ENCODE measurements around the gene PTPRU.
"Not testable (repeated sequence)": the region's sequence is repeated elsewhere in the genome, so short reads cannot be mapped to it uniquely, and the experiment has no call there.

Gene PTPRU

DNA sequence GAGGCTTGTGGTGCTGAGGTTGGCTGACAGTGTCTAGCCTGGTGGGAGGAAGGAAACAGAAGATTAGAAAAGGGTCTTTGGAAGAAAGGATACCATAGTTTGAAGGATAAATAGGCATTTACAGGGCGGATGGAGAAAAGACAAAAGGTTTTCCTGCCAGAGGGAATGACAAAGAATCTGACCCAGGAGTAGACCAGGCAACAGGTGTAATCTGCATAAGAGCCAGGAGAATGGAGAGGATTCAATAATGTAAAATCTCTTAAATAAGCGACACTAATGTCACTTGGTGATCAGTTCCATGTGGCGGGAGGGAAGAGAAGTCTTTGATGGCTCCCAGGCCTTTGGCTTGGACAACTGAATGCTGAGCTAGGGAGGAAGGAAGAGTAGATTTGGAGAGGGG is 15.0 kb upstream of the PTPRU start:
- no peak for DNase-seq (ENCODE audit: low read depth in 1 of 2, low spot score in 1 of 2)

DNA sequence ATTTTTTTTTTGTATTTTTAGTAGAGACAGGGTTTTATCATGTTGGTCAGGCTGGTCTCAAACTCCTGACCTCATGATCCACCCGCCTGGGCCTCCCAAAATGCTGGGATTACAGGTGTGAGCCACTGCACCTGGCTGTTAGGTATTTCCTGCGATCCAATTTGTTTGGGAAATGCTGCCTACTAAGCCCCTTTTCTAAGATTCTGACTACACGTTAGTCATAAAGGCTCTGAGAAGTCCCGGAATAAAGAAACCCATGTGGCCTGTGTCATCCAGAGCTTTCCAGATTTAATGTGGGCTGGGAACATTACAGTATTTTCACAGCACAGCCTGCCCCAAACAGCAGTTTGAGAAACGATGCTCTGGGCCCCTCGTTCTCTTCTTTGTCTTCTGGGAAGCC is 14.1 kb upstream of the PTPRU start:
- DNase-seq (ENCODE audit: low read depth in 1 of 2, low spot score in 1 of 2) = not testable (repeated sequence)

DNA sequence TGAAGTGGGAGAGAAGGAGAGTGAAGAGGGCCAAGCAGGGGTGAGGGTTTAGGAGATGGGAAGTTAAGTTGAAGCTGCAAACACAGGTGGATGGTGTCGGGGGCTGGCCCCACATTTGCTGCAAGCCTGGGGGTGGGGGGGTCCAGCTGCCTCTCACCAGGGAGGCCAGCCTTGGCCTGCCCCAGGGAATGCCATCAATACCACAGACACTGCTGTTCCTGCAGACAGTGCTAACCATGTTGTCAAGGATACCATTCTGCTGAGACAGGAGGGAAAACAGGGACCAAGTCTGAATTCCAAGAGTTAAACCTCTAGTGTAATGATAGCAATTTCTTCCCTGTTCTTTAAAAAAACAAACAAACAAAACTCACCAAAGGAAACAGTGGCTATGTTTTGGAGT is 13.6 kb upstream of the PTPRU start:
- no peak for DNase-seq (ENCODE audit: low read depth in 1 of 2, low spot score in 1 of 2)

DNA sequence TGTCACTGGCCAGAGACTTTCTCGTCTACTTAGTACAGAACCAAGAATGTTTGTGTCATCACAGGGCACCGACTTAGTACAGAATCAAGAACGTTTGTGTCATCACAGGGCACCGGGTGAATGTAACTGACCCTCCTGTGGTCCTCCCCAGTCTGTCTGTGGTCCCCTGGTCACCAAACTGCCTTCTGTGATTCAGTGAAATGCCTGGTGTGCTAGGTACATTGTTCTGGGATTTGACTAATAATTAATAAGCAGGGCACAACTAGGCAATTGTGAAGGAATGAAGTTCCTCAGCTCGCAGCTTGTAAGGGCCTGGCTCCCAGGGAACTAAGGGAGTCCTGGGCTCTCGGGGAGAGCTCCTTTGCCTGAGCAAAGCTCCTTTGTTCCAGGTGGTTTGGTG is 12.8 kb upstream of the PTPRU start:
- no peak for DNase-seq (ENCODE audit: low read depth in 1 of 2, low spot score in 1 of 2)

DNA sequence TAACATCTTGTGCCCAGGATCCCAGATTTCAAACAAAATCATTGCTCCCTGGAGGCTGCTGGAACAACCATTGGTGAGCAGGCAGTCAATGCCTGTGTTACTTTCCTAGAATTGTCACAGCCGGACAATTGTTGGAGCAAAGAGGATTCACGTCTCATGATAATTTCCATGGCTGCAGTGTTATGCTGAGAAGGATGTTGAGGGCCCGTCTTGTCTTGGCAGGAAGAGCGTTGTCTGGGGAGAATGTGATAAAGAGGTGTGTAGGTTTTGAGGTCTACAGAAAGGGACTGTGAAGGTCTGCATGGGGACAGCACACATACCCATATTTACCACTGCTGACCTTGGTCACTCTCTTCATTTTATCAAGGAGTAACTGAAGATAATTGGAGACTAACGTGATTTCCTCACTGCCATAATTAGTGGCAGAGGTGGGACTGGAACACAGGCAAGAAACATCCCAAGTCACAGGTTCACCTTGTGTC is 11.9 kb upstream of the PTPRU start:
- no peak for DNase-seq (ENCODE audit: low read depth in 1 of 2, low spot score in 1 of 2)

DNA sequence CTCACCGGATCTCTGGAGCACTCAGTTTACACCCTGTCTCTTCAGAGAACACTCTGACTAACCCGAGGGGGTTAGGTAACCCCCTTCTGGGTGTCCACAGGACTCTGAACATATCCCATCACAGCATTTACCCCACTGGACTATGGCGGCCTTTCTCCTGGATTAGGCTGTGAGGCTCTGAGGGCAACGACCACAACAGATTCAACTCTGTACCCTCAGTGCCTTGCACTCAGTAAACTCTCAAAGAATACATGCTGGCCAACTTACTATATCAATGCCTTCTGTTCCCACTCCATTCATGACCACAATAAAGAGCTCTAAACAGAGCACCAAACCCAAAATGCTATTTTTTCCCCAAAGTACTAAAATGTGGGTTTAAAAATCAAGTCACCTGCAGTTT is 11.0 kb upstream of the PTPRU start:
- no peak for DNase-seq (ENCODE audit: low read depth in 1 of 2, low spot score in 1 of 2)

DNA sequence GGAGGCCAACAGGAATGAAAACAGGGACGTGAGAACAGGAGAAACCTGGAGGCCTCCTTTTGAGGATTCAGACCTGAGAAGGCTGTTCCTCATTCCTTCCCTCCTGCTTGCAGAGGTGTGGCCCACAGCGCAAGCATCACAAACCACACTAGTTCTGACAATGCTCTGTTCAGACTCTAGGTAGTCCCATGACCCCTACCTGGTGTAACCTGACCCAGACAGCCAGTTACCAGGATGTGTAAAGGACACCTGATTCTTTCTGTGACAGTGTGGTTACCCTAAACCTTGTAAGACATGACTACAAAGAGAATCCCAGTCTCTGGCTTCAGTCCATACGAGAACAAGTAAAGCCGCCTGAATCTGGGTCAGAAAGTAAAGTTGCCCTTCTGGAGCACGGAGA is 8.8 kb upstream of the PTPRU start:
- no peak for DNase-seq (ENCODE audit: low read depth in 1 of 2, low spot score in 1 of 2)

DNA sequence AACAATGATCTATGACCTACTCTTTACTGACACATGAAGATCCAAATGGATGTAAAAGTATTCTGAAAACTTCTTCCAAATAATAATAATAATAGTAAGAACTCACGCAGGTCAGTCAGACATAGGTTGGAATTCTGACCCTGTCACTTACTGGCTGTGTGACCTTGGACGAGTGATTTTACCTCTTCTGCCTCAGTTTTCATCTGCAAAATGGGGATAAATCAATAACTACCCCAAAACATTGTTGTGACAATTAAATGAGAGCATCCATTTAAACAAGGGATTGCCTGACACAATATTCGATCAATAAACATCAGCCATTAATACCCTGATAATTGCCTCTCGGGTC is 6.1 kb upstream of the PTPRU start:
- DNase-seq (ENCODE audit: low read depth in 1 of 2, low spot score in 1 of 2) = no peak

DNA sequence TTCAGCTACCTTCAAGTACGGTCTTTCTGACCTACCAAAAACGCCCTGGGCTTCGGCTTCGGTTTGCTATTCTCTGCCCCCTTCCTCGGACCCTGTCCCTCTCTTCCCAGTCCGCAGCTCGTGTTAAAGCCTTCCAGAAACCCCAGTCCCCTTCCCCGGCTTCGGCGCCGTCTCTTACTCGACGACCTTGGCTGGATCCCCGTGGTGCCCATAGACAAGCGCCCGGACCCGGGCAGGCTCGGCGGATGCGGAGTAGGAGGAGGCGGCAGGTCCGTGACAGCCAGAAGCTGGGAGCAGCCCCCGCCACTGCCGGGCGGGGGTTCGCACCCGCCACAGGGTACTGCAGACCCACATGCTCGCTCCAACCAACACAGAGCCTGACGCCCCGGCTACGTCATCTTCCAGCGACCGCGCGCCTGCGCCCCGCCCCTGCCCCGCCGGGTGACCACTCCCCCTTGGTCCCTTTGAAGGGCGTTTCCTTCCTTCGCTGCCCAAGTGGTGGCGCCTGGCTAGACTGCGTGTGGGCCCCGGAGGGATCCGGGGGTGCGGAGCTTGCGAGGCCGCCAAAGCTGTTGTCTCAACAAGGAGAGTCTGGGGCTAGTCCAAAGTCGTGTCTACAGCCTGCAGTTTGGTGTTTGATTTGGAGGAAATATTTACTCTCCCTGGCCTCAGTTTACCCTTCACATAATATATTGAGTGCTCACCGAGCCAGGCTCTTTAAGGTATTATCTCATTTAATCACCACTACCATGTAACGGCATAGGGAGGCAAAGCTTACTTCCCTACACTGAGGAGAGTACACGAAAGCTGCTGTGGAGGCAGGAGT is 5.6 kb upstream of the PTPRU start, which contains the start of gene MECR:
Gene MECR, minus strand, starts transcription at position 382 of the 826 bp plus-strand sequence. Its CDS starts 28 bp downstream, at position 354.
- DNase-seq (ENCODE audit: low read depth in 1 of 2, low spot score in 1 of 2) = peak; percentile 92 to 93

DNA sequence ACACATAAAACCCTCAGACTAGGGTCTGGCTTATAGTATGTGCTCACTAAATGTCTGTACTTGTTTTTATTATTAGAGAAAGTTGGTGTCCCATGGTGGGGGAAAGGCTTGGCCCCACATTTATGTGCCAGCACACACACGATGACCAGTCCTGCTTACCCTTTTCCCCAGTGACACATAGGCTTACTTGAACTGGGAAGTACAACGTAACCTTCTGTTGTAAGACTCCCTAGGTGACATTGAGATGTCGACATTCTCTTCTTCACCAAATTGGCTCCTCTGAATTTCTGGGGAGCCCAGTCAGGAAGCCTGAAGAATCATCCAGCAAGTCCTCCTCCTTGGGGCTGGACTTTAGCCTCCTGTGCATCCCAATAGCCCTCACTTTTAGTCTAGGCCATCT is 3.9 kb upstream of the PTPRU start:
- DNase-seq (ENCODE audit: low read depth in 1 of 2, low spot score in 1 of 2) = no peak

DNA sequence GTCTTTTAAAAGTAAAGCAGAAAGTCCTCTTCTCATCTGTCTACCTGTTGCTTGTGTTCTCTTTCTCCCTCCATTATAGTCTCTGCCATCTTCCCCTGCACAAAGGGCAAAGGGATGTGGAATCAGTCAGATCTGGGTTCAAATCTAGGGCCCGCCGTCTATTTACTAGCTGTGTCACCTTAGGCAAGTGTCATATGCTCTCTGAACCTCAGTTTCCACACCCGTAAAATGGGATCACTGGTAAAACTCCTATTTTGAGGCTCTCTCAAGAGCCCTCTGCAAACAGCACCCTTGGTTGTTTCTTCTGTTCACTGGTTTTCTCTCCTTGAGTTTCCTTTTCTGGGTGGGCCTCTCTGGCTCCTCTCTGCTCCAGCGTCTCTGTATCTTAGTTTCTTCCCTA is 2.6 kb upstream of the PTPRU start:
- DNase-seq (ENCODE audit: low read depth in 1 of 2, low spot score in 1 of 2) = no peak

DNA sequence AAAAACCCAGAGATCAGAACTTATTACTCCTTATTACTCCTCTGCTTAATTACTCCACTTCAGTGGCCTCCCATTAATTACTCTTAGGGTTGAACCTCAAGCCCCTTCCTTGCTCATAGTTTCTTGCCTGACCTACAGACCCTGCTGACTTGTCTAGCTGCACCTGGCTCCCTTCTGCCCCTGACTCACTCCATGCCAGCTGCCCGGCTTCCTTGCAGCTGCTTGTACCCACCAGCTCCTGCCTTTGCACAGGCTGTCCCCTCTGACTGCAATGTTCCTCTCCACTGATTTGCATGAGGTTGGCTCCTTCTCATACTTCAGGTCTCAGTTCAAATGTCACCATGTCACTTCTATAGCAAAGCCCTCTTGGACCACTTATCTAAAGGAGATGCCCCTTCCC is 1.9 kb upstream of the PTPRU start:
- DNase-seq (ENCODE audit: low read depth in 1 of 2, low spot score in 1 of 2) = no peak

DNA sequence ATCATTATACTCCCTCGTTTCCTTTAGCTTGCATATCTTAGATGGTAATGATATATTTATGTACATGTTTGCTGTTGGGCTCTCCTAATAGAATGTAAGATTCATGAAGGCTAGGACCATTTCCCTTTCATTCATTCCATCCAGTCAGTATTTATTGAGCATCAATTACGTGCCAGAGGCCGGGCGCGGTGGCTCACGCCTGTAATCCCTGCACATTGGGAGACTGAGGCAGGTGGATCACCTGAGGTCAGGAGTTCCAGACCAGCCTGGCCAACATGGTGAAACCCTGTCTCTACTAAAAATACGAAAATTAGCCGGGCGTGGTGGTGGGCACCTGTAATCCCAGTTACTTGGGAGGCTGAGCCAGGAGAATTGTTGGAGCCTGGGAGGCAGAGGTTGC is 1.4 kb upstream of the PTPRU start:
- DNase-seq (ENCODE audit: low read depth in 1 of 2, low spot score in 1 of 2) = not testable (repeated sequence)

DNA sequence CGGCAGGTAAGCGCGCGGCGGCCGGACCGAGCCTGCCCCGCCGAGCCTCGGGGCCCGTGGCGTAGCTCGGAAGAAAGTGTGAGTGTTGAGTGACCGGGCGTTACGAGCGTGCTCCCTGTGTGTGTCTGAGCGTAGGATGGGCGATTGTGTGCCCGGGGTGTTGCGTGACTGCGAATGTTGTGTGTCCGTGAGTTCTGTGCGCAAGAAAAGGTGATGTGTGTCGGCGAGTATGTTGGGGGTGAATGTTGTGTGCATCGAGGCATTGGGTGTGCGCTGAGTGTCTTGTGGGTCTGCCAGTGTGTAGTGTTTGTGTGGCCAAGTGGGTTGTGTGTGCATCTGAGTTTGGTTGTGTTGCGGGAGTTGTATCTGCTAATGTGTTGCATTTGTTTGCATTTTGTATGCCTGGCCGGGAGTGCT is 398 bp downstream of the PTPRU start:
- DNase-seq (ENCODE audit: low read depth in 1 of 2, low spot score in 1 of 2) = no peak

DNA sequence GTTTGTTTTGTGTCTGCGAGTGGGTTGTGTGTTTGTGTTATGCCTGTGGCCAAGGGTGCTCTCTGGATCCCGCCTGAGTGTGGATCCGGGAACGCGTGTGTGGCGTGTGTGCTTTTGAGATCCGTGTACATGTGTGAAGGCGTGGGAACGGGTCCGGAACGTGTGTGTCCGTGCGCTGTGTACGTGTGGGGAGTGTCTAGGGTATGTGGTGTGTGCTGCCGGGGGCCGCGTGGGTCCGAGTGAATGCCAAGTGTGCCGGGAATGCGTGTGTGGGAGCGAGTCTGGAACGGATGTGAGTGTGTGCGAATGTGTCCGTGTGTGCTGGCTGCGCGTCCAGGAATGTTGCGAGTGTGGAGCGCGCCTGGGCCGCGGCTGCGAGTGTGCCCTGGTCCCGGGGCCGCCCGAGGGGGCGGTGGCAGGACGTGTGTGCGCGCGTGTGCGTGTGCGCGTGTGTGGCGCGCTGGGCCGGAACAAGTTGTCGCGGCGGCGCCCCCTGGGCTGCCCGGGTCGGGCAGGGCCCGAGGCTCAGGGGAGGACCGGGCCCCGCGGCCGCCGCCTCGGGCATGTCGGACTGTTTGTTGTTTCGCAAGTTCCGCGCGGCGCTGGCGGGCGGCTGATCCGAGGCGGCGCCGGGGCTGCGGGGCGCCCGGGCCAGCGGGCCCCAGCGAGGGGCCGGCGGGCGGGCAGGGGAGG is 953 bp downstream of the PTPRU start:
- DNase-seq (ENCODE audit: low read depth in 1 of 2, low spot score in 1 of 2) = no peak

DNA sequence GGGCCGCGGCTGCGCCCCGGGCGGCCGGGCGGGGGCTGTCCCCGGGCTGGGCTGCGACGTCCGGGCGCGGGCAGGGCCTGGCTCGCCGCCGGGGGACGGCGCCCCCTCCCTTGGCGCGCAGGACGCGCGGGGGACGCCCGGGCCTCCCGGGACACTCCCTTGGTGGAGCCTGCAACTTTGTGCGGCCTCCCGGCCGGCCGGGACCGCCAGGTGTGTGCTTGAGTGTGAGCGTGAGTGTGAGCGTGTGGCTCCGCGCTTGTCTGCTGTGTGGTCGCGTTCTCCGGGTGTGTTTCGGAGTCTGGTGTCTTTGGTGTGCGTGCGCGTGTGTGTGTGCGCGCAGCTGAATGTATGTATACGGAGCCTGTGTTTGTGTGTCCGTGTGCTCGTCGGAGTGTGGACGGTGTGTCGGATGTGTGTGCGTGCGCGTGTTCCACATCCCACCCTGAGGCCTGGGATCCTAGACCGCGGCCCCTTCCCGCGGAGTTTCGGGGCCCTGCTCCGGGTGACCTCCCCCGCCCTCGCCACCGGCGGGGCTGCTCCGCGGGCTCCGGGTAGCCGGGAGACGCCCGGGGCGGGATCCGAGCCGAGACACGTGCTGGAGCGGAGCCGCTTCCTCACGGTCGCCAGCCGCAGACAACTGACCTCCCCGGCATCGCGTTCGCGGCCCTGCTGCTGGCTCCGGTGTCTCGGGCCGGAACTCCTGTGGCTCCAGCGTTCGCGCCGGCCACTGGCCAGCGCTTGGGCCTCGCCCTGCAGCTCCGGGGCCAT is 1.7 kb downstream of the PTPRU start:
- DNase-seq (ENCODE audit: low read depth in 1 of 2, low spot score in 1 of 2) = no peak

DNA sequence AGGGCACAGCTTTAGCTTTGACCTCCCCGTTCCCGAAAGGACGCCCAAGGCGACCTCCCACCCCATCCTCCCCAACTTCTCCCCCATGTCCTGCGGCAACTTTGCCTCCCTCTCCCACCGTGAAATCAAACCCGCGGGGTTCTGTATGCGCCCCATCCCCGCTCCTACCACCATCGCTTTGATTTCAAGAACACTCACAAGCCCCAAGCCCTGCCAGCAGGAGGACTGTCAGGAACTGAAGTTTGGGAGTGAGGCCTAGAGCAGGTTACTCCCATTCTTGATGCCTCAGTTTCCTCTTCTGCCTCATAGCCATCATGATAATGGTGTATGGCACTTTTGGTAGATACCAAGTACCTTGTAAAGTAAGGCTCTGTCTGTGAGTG is 2.3 kb downstream of the PTPRU start:
- DNase-seq (ENCODE audit: low read depth in 1 of 2, low spot score in 1 of 2) = no peak

DNA sequence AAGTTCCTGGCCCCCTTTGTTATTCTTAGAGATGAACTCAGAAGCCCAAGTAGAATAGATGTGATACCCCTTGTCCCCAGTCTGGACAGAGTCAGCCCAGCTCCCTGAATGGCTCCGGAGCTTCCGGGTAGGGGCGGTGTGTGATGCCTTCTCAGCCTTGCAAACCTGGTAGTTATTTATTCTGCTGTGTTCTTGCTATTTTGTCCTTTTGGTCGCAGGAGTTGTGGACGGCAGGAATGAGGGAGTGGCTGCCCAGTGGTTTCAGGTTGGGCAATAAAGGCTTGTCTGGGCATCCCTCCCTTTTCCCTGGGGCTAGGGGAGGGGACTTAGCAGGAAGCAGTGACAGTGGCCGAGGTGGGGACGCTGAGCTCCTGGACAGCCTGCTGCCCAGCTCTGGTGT is 2.8 kb downstream of the PTPRU start:
- DNase-seq (ENCODE audit: low read depth in 1 of 2, low spot score in 1 of 2) = no peak

DNA sequence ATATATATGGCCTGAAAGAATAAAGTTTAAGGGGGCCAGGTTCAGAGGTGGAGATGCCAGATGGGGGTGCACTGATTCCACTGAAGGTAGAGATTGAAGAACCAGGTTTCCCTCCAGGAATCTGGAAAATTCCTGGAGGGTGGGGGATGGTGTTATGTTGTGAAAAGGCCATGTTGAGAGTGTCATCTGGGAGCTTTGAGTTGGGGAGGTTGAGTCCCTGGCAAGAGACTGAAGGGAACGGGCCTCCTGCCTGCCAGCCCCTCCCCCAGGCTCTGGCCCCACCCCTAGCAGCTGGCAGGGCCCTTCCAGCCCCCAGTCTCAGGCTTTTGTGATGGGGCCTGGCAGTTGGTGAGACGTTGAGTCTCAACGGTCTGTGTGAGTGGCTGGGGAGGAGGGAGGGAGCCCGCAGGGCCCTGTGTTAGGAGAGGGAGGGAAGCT is 4.1 kb downstream of the PTPRU start:
- DNase-seq (ENCODE audit: low read depth in 1 of 2, low spot score in 1 of 2) = no peak

DNA sequence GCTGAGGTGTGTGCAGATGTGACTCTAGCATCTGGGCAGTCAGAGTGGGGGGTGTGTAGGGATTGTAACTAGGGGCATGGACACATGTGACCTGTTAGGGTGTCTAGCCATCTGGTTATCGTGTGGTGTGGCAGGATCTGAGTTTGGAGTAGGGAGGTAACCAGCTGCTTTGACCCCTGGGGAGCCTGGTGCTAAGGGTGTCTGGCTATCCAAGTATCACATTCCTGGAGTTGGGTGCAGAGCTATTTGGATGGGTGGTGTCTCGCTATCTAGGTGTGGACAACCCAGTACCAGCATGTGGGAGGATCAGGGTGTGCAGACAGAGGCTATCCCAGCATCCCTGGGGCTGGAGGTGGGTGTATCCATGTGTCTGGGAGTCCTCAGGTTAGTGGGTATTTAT is 4.7 kb downstream of the PTPRU start:
- no peak for DNase-seq (ENCODE audit: low read depth in 1 of 2, low spot score in 1 of 2)

DNA sequence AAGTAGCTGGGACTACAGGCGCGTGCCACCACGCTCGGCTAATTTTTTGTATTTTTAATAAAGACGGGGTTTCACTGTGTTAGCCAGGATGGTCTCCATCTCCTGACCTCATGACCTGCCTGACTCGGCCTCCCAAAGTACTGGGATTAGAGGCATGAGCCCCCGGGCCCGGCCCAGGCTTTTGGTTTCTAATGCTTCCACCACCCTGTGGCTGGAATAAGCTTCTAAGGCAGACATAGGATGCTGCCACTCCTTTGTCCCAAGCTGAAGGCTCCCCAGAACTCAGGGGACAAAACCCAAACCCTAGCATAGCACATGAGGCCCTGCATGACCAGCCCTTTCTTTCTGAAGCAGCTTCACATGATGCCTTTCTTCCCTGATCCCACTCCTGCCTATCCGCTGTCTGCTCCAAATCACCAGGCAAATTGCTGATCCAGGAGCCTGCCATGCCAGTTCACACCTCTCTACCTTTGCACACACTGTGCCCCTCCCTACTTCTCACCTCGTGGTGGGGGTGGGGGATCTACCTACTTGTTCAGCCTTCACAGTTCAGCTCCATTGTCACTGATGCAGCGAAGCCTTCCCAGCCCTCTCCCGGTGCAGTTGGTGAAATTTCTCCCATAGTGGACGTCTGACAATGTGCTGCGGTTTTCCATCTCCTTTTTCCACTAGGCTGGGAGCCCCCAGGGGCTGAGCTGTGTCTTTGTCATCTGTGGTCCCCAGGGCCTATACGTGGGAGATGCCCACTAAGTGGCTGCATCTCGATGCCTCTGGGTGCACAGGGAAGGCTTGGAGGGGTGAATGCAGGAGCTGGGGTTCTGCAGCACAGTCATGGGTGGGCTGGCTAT is 6.9 kb downstream of the PTPRU start:
- no peak for DNase-seq (ENCODE audit: low read depth in 1 of 2, low spot score in 1 of 2)

Measured in activated T-helper 1 cell treated with anti-CD3 and anti-CD28 coated beads, Interleukin-2, amount 50 U/mL, for 16 hours (primary cell).